Measurements from ENCODE around the gene PIP5K1C. TPM values are rescaled to one million over a fixed set of nuclear protein-coding genes. Genes with fewer than 3 reads are reported as not detected.

Gene PIP5K1C
- total RNA-seq, 2 donors from 2014 or later: 16.6 to 30.7 TPM

- TF ChIP-seq POLR2A (IDR thresholded peaks at IDR 0.05) (no peak), CTCF (IDR thresholded peaks at IDR 0.05) (no peak)
- Histone ChIP-seq H3K9me3 (no peaks in the 10 kb centered on the region), H3K36me3 (replicated peaks in 1 of 2; ENCODE audit: insufficient read depth in 1 of 2, low read depth in 2 of 2) (no peaks in the 10 kb centered on the region), H3K4me1 (peaks cover 13% of the 10 kb centered on the region), H3K27me3 (peaks cover 0 to 3% of the 10 kb centered on the region in 2 donors), H3K4me3 (no peak overlapping the region), H3K27ac (no peak overlapping the region)
- 79 to 90% methylated on average over 8 to 12 of the region's 12 CpGs for WGBS, 2 donors
- DNase-seq (no peak), ATAC-seq (no peak)
- intact Hi-C loops (cut with DNase I): no loop called here
These were observed 99.2 kb downstream of the PIP5K1C start for GRCh38 chr19:3601021-3601420.

- peaks cover 11% of the 10 kb centered on the region for H3K4me1 ChIP-seq
- no peaks in the 10 kb centered on the region for H3K36me3 ChIP-seq (replicated peaks in 1 of 2; ENCODE audit: insufficient read depth in 1 of 2, low read depth in 2 of 2)
- peaks cover 0 to 3% of the 10 kb centered on the region in 2 donors for H3K27me3 ChIP-seq
- DNase-seq: no peak
- H3K4me3 ChIP-seq: no peak overlapping the region
- H3K9me3 ChIP-seq: no peaks in the 10 kb centered on the region
- no peak for ATAC-seq
- intact Hi-C loops (cut with DNase I): no loop called here
- WGBS, 2 donors: 74 to 100% methylated on average over 1 to 21 of the region's 28 CpGs
- no peak for TF ChIP-seq CTCF (IDR thresholded peaks at IDR 0.05)
- no peak for TF ChIP-seq POLR2A (IDR thresholded peaks at IDR 0.05)
- H3K27ac ChIP-seq: no peak overlapping the region
These were observed 100.5 kb downstream of the PIP5K1C start for GRCh38 chr19:3599776-3600187.

GRCh38 chr19:3595521-3596061 lies 104.7 kb downstream of the PIP5K1C start:
- TF ChIP-seq CTCF (IDR thresholded peaks at IDR 0.05): no peak
- TF ChIP-seq POLR2A (IDR thresholded peaks at IDR 0.05): no peak

GRCh38 chr19:3593156-3593555 lies 107.1 kb downstream of the PIP5K1C start:
- no peaks in the 10 kb centered on the region for H3K36me3 ChIP-seq (replicated peaks in 1 of 2; ENCODE audit: insufficient read depth in 1 of 2, low read depth in 2 of 2)
- WGBS, 2 donors: 31 to 33% methylated on average over 7 to 11 of the region's 11 CpGs
- DNase-seq (no peak), ATAC-seq (no peak)
- intact Hi-C loops (cut with DNase I): no loop called here
- H3K4me1 ChIP-seq: peaks cover 8% of the 10 kb centered on the region
- H3K27ac ChIP-seq: no peak overlapping the region
- no peaks in the 10 kb centered on the region for H3K27me3 ChIP-seq
- no peak overlapping the region for H3K4me3 ChIP-seq
- TF ChIP-seq CTCF (IDR thresholded peaks at IDR 0.05): no peak
- no peak for TF ChIP-seq POLR2A (IDR thresholded peaks at IDR 0.05)
- no peaks in the 10 kb centered on the region for H3K9me3 ChIP-seq

More at GRCh38 chr19:3595521-3596061, 104.7 kb downstream of the PIP5K1C start:
- 64 to 66% methylated on average over 19 to 33 of the region's 34 CpGs for WGBS, 2 donors
- Histone ChIP-seq H3K27ac (no peak overlapping the region), H3K4me1 (peaks cover 8% of the 10 kb centered on the region), H3K36me3 (replicated peaks in 1 of 2; ENCODE audit: insufficient read depth in 1 of 2, low read depth in 2 of 2) (no peaks in the 10 kb centered on the region), H3K9me3 (no peaks in the 10 kb centered on the region), H3K4me3 (no peak overlapping the region), H3K27me3 (no peaks in the 10 kb centered on the region)
- intact Hi-C loops (cut with DNase I): no loop called here
- no peak for ATAC-seq
- DNase-seq: no peak

All from body of pancreas (tissue), 4 donors.